PFSK-1 (cell line): Measurements from ENCODE around the gene CACUL1.

ENCODE experiments used
- FOXP2 ChIP-seq: optimal IDR thresholded peaks from 2 replicates; pipeline ENCODE3; 2011; ENCODE audit warnings: borderline replicate concordance, control low read depth, inconsistent platforms; ENCODE audit not compliant: insufficient read depth; ENCODE audit errors: extremely low read length, extremely low read depth
- POLR2AphosphoS5 ChIP-seq: IDR thresholded peaks from 2 replicates; pipeline ENCODE4 v1.6.1; 2012; ENCODE audit warnings: low read depth, mild to moderate bottlenecking, control low read depth, low read length, moderate library complexity
- REST ChIP-seq, 2 experiments: IDR thresholded peaks; 2 replicates each; pipeline versions ENCODE4 v1.6.1 to v1.8.0; 2011 to 2012; ENCODE audit warnings: low read depth in 2 of 2, low read length in 2 of 2, control low read depth in 1 of 2, inconsistent platforms in 1 of 2, mild to moderate bottlenecking in 1 of 2, moderate library complexity in 1 of 2; ENCODE audit not compliant: insufficient read depth in 1 of 2
- SIN3A ChIP-seq: IDR thresholded peaks from 2 replicates; pipeline ENCODE4 v1.6.1; 2012; ENCODE audit warnings: mild to moderate bottlenecking, low read length, moderate library complexity, borderline replicate concordance; ENCODE audit not compliant: insufficient read depth
- TAF1 ChIP-seq: IDR thresholded peaks from 2 replicates; pipeline ENCODE4 v1.6.1; 2012; ENCODE audit warnings: low read length, control low read depth, borderline replicate concordance; ENCODE audit not compliant: insufficient read depth

The CACUL1 gene

GRCh38 chr10:118667732-118668131 lies 87.0 kb downstream of the CACUL1 start:
- TF ChIP-seq POLR2AphosphoS5 (no peak), FOXP2 (no peak), TAF1 (no peak), SIN3A (no peak), REST (IDR thresholded peaks at IDR 0.05; ENCODE audit: insufficient read depth in 1 of 2, low read depth in 2 of 2, low read length in 2 of 2) (no peak)

- TF ChIP-seq SIN3A (no peak), TAF1 (no peak), POLR2AphosphoS5 (no peak)
Measured at GRCh38 chr10:118666350-118666749, 88.4 kb downstream of the CACUL1 start.

GRCh38 chr10:118664321-118664720 lies 90.4 kb downstream of the CACUL1 start:
- TF ChIP-seq POLR2AphosphoS5 = no peak
- no peak for TF ChIP-seq FOXP2
- no peak for TF ChIP-seq TAF1
- no peak for TF ChIP-seq SIN3A
- no peak for TF ChIP-seq REST (IDR thresholded peaks at IDR 0.05; ENCODE audit: insufficient read depth in 1 of 2, low read depth in 2 of 2, low read length in 2 of 2)

- TF ChIP-seq TAF1 = no peak
Measured at GRCh38 chr10:118663176-118663575, 91.6 kb downstream of the CACUL1 start.

GRCh38 chr10:118662228-118663035 lies 92.3 kb downstream of the CACUL1 start:
- TF ChIP-seq SIN3A (no peak), FOXP2 (no peak), REST (IDR thresholded peaks at IDR 0.05; ENCODE audit: insufficient read depth in 1 of 2, low read depth in 2 of 2, low read length in 2 of 2) (no peak), POLR2AphosphoS5 (no peak), TAF1 (no peak)

GRCh38 chr10:118658762-118659161 lies 96.0 kb downstream of the CACUL1 start:
- no peak for TF ChIP-seq REST (IDR thresholded peaks at IDR 0.05; ENCODE audit: insufficient read depth in 1 of 2, low read depth in 2 of 2, low read length in 2 of 2)
- TF ChIP-seq FOXP2 = no peak
- TF ChIP-seq POLR2AphosphoS5 = no peak
- no peak for TF ChIP-seq TAF1
- TF ChIP-seq SIN3A = no peak
